ENCODE data around the gene LRRC15.

Gene LRRC15

DNA sequence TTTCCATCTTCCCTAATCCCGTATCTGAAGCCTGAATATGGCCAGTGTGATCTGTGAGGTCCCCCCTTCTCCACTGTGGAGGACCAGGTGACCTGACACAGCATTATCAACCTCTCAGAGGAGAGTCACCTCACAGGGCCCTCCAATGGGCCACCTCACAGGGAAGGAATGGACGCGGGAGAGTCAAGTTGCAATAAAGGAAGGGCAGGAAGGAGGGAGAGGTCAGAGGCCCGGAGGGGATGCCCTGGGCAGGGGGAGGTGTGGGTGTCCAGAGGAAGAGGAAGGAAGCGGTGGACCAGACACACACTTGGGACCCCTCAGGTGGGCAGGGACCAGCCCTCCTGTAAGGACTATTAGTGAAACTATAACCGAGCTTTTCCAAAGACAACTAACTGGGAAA is 14.6 kb upstream of the LRRC15 start:
- DNase-seq: no peak

DNA sequence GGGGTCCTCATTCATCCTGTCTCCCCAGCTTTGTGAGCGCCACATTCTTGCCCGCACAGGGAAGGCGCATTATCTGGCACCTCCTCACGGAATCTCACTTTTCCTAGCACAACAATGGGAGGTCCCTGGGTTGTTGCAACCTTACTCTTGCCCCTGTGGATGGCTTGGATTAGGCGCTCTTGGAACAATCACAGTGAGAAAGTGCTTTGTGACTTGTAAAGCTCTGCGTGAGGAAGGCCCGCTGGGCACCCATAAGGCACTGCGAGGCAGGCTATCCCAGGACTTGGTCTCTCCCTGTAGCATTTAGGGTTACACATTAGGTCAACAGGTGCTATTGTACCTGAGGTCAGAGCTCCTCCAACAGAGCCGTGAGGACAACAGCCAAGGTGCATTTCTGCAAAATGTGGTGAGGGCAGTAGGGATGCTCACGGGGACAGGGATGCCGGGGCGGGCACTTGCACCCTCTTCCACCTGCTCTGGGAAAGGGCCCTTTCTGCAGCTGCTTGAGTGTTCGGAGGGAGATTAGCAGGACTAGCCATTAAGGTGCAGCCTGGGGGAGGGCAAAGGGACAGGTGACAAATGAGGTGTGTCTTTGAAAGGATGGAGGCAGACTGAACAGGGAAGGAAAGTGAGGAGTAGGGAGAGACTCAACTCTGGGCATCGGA is 13.9 kb upstream of the LRRC15 start:
- DNase-seq: no peak

DNA sequence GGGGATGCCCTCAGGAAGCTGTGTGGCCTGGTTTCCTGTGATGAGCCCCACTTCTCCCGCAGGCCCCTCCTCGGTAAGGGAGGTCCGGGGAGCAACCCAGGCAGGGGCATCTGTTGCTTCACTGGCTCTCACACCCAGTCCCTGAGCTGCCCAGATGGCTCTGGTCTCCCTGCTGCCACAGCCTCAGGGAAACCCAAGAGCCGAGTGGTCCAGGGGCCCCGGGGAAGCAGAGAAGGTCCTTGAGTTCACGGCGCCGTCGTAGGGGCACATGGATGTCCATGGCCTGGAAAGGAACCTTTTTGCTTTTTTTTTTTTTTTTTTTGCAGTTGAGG is 13.3 kb upstream of the LRRC15 start:
- no peak for DNase-seq

DNA sequence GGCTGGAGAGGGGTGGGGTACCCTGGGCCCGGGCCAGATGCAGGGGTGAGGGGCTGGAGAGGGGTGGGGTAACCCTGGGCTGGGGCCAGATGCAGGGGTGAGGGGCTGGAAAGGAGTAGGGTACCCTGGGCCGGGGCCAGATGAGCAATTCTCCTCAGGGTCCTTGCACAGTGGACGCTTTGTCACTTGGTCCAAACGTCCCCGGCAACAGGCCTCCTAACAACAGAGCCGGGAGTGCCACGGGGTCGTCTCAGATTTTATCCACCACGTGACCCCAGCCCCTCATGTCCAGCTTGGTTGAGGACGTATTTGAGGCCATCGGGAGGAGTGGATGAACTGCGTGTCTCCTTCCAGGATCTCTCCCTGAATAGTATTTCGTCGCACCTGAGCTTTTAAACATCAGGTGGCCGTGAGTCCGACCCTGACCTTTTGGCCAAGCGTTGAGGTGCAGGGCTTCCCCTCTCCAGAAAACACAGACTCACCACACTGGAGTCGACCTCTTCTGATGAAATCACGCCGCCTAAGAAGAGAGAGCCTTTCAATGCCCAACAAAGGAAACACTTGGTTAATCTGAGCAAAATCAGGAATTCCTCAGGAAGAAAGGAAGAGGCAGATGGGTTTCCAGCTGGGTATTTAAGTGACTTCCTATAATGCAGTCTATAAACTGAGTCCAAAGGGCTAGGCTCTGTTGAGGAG is 12.8 kb upstream of the LRRC15 start:
- no peak for DNase-seq

DNA sequence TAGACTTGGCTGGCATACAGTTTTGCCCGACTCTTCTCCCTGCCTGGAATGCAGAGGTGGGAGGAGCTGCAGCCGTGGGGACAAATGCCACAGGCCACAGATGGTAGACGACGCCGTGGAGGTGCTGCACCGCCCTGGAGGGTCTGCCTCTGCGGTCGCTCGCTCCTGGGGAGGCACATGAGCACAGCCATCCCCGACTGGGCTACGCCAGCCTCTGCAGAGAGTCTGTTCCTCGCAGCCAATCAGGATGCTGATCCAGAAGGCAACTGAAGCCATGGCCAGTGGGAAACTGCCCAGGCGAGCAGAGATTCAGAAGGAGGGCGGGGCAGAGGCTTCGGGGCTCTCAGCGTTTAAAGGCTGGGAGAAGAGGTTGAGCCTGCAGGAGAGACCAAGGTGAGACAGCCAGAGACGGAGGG is 11.9 kb upstream of the LRRC15 start:
- DNase-seq: no peak

DNA sequence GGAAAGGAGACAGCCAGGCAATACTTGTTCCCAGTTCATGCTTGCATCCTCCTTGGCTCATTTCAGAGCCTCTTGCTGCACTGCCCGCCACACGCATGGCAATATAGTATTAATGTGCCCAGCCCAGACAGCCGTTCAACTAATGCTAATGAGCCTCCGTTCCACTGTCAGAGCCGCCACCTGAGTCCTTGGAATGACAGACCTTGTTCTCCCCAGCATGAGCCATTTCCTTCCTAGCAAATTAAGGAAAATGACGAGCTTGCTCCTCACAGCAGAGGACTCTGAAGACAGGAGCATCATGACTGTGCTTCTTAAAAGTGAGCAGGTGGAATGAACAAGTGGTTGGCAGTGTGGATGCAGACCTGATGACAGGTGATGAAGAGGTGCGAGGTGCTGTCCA is 10.8 kb upstream of the LRRC15 start:
- no peak for DNase-seq

DNA sequence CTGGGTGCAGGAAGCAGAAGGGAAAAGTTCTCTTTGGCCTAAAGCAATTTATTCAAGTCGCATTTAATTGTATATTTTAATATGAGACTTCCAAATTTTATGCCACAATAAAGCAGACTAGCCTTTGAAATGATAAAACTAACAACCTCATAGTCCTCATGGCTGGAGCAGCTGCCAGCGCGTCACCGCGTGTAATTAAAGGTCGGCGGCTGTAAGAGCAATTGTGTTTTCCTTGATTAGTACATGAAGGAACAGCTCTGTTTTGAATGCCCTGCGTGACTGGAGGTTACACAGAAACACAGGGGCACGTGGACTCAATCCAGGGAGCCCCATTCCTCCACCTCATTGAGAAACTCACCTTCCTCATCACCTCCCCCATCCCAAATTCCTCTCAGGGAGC is 10.1 kb upstream of the LRRC15 start:
- DNase-seq: no peak

DNA sequence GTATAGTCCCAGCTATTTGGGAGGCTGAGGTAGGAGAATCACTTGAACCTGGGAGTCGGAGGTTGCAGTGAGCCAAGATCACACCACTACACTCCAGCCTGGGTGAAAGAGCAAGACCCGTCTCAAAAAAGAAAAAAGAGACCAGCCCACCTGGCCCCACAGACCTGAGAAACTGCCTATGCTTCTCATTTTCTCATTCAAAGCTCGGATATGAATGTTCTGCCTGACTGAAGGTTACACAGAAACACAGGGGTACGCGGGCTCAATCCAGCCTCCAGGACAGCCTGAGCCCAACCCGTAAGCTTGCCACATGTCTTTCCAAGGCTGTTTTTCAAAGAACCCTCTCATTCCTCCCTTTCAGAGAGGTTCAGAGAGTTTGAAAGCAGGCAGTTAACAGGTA is 9.7 kb upstream of the LRRC15 start:
- DNase-seq: no peak

DNA sequence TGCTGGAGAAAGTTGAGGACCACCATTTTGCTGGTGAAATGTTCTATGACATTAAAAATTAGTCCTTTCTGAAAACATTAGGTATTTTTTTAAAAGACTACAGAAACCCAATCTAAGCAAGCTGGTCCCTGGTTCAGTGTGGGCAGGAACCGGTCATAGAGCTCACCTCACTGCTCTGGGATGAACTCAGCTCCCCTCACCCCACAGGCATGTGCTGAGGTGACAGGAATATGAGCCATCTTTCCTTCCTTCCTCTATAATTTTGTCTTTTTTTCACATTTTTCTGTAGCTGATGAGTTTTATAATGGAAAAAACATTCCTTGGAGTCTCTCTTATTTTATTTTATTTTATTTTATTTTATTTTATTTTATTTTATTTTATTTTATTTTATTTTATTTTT is 8.2 kb upstream of the LRRC15 start:
- DNase-seq: no peak

DNA sequence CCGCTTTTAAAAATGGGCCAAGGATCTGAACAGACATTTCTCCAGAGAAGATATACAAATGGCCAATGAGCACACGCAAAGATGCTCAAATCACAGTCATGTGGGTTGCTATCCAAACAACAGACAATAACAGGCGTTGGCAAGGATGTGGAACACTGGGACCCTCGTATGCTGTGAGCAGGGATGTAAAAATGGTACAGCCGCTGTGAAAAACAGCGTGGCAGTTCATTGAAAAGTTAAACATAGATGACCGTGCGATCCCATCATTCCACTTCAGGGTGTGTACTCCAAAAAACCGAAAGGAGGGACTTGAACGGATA is 6.7 kb upstream of the LRRC15 start:
- DNase-seq: no peak

DNA sequence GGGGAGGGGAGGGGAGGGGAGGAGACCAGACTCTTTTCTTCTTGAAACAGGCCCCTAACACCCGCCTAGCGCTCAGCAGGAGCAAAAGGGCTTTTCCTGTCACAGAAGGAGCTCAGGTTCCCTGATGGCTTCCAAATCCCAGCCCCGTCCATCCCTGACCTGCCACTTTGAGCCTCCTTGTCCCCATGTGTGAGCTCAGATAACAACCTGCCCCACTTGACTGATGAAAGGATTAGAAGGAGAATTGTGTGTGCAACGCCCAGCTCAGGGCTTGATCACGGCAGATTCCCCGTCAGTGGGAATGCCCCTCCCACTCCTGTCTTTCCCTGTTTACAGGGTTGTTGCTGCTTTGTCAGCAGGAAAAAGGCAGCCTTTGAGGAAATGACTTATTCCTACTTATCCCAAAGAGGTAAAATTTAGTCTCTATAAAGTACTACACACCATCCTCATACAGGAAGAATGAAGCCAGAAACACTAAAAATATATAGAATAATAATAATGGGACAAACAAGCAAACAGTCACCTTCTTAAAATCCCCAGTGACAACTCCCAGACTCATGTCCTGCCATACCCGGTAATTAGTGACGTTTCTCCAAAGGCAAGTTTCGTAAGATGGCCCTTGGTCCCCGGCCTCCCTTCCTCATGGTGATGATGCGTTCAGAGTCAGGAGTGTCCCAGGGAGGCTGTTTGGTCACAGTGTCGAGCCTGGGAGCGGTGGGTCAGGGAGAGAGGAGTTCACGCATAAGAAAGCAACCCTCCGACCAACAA is 6.1 kb upstream of the LRRC15 start:
- no peak for DNase-seq

DNA sequence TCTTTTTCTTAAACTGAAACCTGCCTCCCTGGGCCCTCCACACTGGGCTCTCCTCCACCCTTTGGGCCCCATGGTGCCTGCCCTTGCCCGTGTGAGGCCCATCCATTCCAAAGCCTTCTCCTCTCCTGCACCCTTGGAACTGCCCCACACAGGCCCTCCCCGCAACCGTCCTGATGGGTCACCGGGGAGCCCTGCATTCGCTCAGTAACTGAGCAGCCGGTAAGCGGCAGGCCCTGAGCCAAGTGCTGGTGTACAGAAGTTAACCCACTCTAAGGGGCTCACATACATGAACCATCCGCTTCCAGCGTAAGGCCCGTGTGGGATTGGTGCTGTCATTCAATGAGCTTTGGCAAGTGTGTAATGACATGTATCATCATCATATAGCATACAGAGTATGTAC is 5.4 kb upstream of the LRRC15 start:
- DNase-seq: no peak

DNA sequence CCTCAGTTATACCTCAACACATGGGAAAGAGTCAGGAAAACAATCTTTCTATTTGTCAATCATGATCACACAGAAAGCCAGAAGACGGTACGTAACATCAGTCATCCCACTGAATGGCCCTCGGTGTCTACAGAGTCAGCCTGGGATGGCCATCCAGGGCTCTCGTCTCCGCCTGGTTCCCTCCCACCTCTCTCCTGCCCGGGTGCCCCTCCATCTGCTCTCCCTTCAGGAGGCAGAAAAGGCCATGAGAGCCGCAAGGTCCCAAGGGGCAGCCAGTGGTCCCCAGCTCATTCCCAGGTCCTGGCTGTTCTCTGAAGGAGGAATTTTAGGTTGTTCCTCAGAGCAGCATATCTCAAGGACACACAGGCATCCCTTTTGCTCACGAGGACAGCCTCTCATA is 4.4 kb upstream of the LRRC15 start:
- no peak for DNase-seq

DNA sequence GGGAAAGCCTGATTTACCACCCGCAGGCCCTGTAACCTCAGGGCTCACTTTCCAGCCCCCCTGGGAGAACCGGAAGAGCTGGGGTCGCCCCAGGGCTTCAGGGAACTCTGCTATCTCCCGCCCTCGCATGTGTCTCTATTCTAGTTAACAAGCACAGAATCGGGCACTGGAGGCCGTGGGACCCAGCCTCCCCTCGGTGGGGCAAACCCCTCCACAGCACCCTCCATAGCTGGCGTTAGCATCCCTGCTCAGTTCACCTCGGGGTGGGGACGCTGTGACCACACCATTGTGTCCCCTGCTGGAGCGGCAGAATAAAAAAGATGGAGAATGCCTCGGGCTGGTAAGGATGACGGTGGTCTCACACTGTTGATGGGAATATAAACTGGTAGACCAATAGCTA is 3.5 kb upstream of the LRRC15 start:
- DNase-seq: no peak

DNA sequence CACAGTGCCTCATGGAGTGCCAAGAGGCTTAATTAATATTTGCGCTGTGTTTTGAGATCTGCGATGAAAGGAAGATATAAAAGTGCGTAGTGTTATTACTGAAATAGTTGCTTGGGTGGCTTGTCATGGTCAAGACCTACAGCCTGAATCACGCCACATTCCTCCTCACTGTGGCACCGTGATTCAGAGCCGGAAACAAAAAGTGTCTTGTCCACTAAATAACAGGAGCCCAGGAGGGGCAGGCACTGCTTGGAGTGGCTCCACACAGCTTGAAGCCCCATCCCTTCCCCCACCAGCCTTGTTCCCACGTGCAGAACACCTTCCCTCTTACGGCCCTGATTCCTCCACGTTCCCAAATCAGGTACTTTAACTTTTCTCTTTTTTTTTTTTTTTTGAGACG is 1.2 kb upstream of the LRRC15 start:
- DNase-seq: no peak

DNA sequence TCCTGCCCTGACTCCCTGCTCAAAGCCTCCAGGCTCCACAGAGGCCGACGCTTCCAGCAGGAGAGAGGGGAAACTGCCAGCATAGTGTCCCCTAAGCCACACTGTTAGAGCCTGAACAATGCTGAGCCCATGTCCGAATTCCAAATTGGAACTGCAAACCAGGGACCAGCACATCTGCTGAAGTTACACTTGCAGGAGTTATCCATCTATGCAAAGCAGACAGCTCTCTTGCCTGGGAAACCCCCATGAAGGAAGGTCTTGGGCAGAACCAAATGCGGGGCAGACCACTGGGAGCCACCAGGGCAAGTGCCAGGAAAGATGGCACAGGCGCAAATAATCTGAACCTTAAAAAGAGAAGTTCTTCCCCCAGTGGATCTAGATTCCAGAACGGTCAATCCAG is 625 bp downstream of the LRRC15 start:
- no peak for DNase-seq

DNA sequence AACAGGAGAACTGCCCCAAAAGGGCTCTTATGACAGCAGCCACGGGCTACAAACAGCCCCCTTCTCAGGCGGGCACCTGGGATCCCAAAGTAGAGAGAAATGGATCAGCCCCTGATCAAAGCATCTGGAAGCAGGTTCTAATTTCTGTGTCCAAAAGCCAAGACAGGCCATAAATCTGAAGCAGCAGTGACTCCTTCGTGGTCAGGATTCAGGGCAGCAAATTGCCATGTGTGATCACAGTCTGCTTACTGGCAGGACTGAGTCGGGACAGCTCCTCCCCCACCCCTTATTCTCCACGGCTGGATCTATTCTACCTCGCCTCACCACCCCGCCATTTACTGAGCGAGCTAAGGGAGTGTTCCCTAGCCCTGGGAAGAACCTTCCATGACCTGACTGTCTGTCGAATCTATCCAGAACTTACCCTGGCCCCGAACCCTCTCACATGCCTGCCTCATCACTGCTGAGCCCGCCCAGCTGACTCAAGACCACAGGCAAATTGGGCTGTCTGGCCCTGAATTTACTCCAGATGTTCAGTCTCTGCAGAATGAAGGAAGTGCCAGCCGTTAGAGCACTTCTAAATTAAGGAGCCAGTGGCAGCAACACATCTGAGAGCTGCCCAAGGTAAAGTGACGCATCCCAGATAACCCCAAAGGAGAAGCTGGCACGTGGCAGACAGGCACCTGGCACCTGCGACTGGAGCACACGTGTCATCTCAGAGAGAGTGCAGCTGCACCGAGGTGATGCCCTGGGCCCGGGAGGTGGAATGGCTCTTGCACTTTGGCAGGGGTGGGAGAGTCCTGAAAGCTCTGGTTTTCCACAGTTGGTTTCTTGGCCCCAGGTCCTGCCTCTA is 1.3 kb downstream of the LRRC15 start:
- DNase-seq: no peak

DNA sequence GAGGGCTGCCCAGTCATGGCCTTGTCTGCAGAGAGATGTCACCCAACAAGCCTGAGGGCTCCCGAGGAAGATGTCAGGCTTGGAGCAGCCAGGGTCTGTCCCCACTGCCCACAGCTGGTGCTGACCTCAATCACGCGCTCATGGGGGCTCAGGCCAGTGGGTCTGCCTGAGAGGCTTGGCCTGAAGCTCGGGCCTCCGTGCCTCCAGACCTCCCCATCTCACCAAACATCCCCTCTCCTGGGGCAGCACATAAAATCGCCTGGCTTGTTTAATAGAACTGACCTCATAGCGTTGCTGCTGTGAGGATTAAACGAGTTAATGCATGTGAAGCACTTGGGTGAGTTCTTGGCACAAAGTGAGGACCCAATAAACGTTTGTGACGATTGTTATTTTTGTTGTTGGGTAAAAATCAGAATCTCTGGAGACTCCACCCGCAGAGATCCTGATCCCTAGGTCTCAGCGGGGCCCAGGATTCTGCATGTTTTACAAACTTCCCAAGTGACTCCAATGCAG is 3.5 kb downstream of the LRRC15 start:
- DNase-seq: no peak

DNA sequence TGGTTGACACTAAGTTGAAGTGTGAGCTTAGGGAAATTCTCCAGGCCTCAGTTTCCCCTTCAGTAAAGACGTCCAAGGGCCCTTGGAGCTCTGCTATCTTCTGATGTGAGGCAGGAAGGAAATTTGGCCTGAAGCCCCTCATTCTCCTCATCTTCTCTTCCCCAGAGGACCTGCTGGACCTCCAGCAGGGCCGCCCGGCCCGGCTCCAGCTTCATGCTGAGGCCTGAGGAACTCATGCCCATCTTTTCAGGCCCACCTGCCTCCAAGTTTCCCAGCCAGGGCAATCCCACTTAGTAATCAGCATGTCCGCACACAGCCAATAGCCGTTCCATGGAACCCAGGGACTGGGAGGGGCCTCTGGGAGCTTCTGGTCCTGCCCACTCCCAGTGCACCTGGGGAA is 4.0 kb downstream of the LRRC15 start:
- DNase-seq: no peak

DNA sequence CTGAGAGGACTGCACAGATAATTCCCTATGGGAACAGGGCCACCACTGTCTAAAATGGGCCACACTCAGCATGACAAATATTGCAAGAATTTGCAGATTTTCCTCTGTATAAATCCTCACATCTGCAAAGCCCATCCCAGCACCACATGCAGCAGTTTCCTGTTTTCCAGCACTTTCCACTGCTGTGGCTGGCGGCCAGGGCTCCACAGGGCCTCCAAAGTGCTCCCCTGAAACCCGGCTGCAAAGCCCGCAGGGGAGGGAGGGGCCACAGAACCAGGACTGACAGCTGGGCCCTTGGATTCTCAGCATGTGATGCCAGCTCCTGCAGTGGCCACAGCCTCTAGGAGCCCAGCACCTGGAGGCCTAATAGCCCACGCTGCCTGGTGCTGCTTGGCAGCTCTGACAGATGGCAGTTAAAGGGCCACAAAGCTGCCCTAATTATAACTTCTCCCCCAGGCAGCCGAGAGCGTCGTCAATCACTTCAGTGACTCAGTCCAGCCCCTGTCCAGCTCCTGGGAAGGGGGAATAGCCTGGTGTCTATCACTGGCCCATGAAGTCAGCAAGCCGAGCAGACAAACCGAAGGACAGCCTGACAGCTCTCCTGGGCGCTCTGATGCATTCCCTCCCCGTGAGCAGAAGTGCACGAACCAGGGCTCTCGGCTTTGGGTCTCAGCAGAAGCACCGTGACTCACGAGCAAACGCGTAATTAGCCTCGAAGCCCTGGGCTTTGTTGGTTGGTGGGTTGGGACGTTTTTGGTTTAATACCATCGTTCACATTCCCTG is 4.7 kb downstream of the LRRC15 start:
- no peak for DNase-seq

DNA sequence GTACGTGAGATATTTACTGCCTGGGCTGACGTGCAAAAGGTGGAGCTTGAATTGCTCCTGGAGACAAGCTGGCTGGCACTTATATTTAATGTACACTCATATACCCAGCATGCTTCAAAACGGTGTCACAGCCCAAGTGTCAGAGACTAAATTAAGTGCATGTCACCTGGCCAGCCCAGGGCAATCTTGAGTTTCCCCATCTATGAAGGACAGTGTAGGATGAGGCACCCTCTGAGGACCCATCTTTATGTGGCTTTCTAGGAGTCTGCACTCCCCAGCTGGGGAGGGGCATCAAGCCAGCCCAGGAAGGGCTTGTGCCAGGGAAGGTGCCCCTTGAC is 5.3 kb downstream of the LRRC15 start:
- DNase-seq: no peak

DNA sequence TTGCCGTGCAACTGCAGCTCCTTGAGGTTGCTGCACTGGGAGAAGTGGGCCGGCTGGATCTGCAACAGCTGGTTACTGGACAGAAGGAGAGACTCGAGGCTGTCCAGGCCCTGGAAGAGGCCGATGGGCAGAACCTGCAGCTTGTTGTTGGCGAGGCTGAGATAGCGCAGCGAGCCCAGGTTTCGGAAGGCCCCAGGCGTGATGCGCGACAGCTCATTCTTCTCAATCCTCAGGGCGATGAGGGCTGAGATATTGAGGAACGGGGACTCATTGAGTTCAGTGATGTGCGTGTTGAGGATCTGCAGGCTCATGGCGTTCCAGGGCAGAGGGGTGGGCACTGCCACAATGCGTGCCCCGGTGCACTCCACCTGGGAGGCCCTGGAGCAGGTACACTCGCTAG is 9.0 kb downstream of the LRRC15 start:
- no peak for DNase-seq

DNA sequence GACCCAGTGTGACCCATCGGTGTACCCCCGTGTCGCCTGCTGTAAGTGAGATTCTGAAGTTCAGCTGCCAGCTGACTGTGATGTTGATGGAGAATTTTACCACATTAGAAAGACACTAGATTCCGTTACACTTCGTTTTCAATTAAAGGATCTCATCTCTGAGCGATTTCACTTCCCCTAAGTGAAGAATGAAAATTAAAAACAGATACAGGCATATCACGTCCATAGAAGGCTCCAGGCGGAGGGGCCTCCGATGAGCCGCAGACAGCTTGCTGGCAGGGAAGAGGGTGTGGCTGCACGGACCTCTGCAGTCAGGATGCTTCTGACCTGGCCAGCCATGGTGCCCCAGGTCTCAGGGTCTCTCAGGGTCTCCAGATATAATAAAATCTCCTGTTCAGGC is 11.9 kb downstream of the LRRC15 start:
- DNase-seq: no peak
